SK-N-SH treated with all-trans-retinoic acid at 6 μM for 48 hours (cell line): Measurements from ENCODE around the gene CFDP1.

ENCODE experiments used
- ATAC-seq: fragments of 200-7000 bp; cut with Tn5 transposase; 3 replicates; pipeline ENCODE4 v1.9.1; 2020; ENCODE audit warnings: mild to moderate bottlenecking, moderate library complexity
- ARNTL ChIP-seq: fragments of 450-650 bp; formaldehyde crosslinking; IDR thresholded peaks from 2 replicates; pipeline ENCODE4 v1.5.0; 2020; ENCODE audit warnings: low read depth, mild to moderate bottlenecking, moderate library complexity, borderline replicate concordance
- BACH2 ChIP-seq: fragments of 250-450 bp; sonication (Bioruptor Pico); IDR thresholded peaks from 2 replicates; pipeline ENCODE4 v1.9.0; 2021; ENCODE audit warnings: mild to moderate bottlenecking, borderline replicate concordance
- CREB5 ChIP-seq: fragments of 250-450 bp; sonication (Bioruptor Pico); IDR thresholded peaks from 2 replicates; pipeline ENCODE4 v1.5.1; 2020; ENCODE audit warnings: low read depth, mild to moderate bottlenecking, moderate library complexity
- ESRRG ChIP-seq: fragments of 250-450 bp; sonication (Bioruptor Pico); IDR thresholded peaks from 2 replicates; pipeline ENCODE4 v1.6.1; 2021; ENCODE audit warnings: mild to moderate bottlenecking
- GLIS3 ChIP-seq: fragments of 250-450 bp; sonication (Bioruptor Pico); IDR thresholded peaks from 2 replicates; pipeline ENCODE4 v1.5.0; 2020; ENCODE audit warnings: mild to moderate bottlenecking, moderate library complexity
- ISL1 ChIP-seq: fragments of 250-450 bp; sonication (Bioruptor Pico); IDR thresholded peaks from 2 replicates; pipeline ENCODE4 v2.1.2; 2022; ENCODE audit warnings: mild to moderate bottlenecking, moderate library complexity
- OSR1 ChIP-seq: fragments of 250-450 bp; sonication (Bioruptor Pico); IDR thresholded peaks from 2 replicates; pipeline ENCODE4 v1.8.0; 2022; ENCODE audit warnings: moderate library complexity, mild to moderate bottlenecking, inconsistent platforms
- PATZ1 ChIP-seq: fragments of 250-450 bp; sonication (Bioruptor Pico); IDR thresholded peaks from 2 replicates; pipeline ENCODE4 v1.8.0; 2020; ENCODE audit warnings: mild to moderate bottlenecking, moderate library complexity, borderline replicate concordance
- POU6F1 ChIP-seq: fragments of 250-450 bp; sonication (Bioruptor Pico); IDR thresholded peaks from 2 replicates; pipeline ENCODE4 v1.8.0; 2021; ENCODE audit warnings: low read depth, mild to moderate bottlenecking, moderate library complexity, borderline replicate concordance
- PPARA ChIP-seq: fragments of 250-450 bp; sonication (Bioruptor Pico); IDR thresholded peaks from 2 replicates; pipeline ENCODE4 v1.5.0; 2020; ENCODE audit warnings: mild to moderate bottlenecking, borderline replicate concordance
- RARB ChIP-seq: fragments of 250-450 bp; sonication (Bioruptor Pico); IDR thresholded peaks from 2 replicates; pipeline ENCODE4 v1.8.0; 2021; ENCODE audit warnings: mild to moderate bottlenecking, moderate library complexity
- SNAI2 ChIP-seq: fragments of 250-450 bp; sonication (Bioruptor Pico); IDR thresholded peaks from 2 replicates; pipeline ENCODE4 v1.5.0; 2020; ENCODE audit warnings: mild to moderate bottlenecking, moderate library complexity
- TCF4 ChIP-seq: fragments of 250-450 bp; sonication (Bioruptor Pico); IDR thresholded peaks from 2 replicates; pipeline ENCODE4 v1.8.0; 2021; ENCODE audit warnings: mild to moderate bottlenecking, moderate library complexity, borderline replicate concordance
- TOX ChIP-seq: fragments of 250-450 bp; sonication (Bioruptor Pico); IDR thresholded peaks from 2 replicates; pipeline ENCODE4 v1.8.0; 2021; ENCODE audit warnings: mild to moderate bottlenecking, moderate library complexity, borderline replicate concordance
- TSHZ2 ChIP-seq: fragments of 250-450 bp; sonication (Bioruptor Pico); IDR thresholded peaks from 2 replicates; pipeline ENCODE4 v1.5.0; 2020; ENCODE audit warnings: mild to moderate bottlenecking, moderate library complexity
- ZC3H10 ChIP-seq: fragments of 250-450 bp; sonication (Bioruptor Pico); IDR thresholded peaks from 2 replicates; pipeline ENCODE4 v1.5.1; 2021; ENCODE audit warnings: mild to moderate bottlenecking, moderate library complexity
- ZFP3 ChIP-seq: fragments of 250-450 bp; sonication (Bioruptor Pico); IDR thresholded peaks from 2 replicates; pipeline ENCODE4 v1.5.0; 2020; ENCODE audit warnings: mild to moderate bottlenecking, moderate library complexity
- ZFP30 ChIP-seq: fragments of 450-650 bp; formaldehyde crosslinking; IDR thresholded peaks from 2 replicates; pipeline ENCODE4 v1.5.0; 2022; ENCODE audit warnings: mild to moderate bottlenecking, moderate library complexity
- ZNF565 ChIP-seq: fragments of 450-650 bp; formaldehyde crosslinking; conservative IDR thresholded peaks from 2 replicates; pipeline ENCODE4 v1.5.0; 2020; ENCODE audit warnings: low read depth, mild to moderate bottlenecking, moderate library complexity
- ZNF8 ChIP-seq: fragments of 450-650 bp; formaldehyde crosslinking; IDR thresholded peaks from 2 replicates; pipeline ENCODE4 v1.5.0; 2020; ENCODE audit warnings: mild to moderate bottlenecking, moderate library complexity

CFDP1 gene

GRCh38 chr16:75362846-75363245, 70.5 kb downstream of the CFDP1 start:
- TF ChIP-seq TCF4 (CRISPR knock-in tag) = no peak
- TF ChIP-seq ZFP30 = no peak
- TF ChIP-seq SNAI2 (CRISPR knock-in tag) = no peak
- TF ChIP-seq ZC3H10 = no peak
- TF ChIP-seq OSR1 (CRISPR knock-in tag) = no peak
- TF ChIP-seq ZNF565 (CRISPR knock-in tag) = no peak
- TF ChIP-seq PPARA (CRISPR knock-in tag) = no peak
- no peak for TF ChIP-seq PATZ1
- TF ChIP-seq ESRRG (CRISPR knock-in tag) = no peak
- no peak for TF ChIP-seq BACH2 (CRISPR knock-in tag)
- no peak for TF ChIP-seq ZFP3
- no peak for TF ChIP-seq ZNF8
- no peak for TF ChIP-seq CREB5 (CRISPR knock-in tag)
- TF ChIP-seq GLIS3 (CRISPR knock-in tag) = no peak
- TF ChIP-seq TSHZ2 (CRISPR knock-in tag) = no peak
- TF ChIP-seq ARNTL (CRISPR knock-in tag) = no peak
- TF ChIP-seq TOX = no peak
- TF ChIP-seq RARB (CRISPR knock-in tag) = no peak
- ATAC-seq = no peak

GRCh38 chr16:75361936-75362335, 71.4 kb downstream of the CFDP1 start:
- ATAC-seq = no peak
- no peak for TF ChIP-seq POU6F1 (CRISPR knock-in tag)
- TF ChIP-seq ISL1 (CRISPR knock-in tag) = no peak
- TF ChIP-seq ESRRG (CRISPR knock-in tag) = no peak
- TF ChIP-seq ARNTL (CRISPR knock-in tag) = no peak
- TF ChIP-seq TOX = no peak
- TF ChIP-seq ZFP30 = no peak
- no peak for TF ChIP-seq TSHZ2 (CRISPR knock-in tag)
- no peak for TF ChIP-seq PATZ1
- TF ChIP-seq TCF4 (CRISPR knock-in tag) = no peak
- TF ChIP-seq, all 23 proteins: peak for 0
